ENCODE data around the gene PIK3R1. TPM values are rescaled to one million over a fixed set of nuclear protein-coding genes. Genes with fewer than 3 reads are reported as not detected.

Gene PIK3R1
- total RNA-seq, 6 experiments from 2014 or later, result 36.3 to 173 (median 72.8) TPM

DNA sequence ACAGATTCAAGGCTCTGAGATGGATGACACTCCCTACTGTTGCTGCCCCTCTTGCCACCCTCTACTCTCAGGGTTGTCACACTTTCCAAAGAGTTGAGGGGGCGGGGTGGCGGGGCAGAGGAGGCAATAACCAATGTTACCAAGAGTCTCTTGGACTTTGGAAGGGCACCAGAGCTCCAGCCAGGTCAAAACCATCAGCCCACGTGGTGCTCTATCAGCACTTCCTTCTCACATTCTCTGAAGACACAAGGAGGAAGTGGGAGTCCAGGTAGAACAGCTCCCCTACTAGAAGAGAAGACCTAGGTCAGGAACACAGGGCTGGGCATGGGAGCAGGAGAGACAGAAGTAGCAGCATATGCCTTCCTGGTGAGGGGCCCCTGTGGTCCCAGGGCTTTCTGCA lies 33.0 kb upstream of the PIK3R1 start:
- H3K4me1 ChIP-seq, result peaks cover 0 to 15% (median 0%) of the 10 kb centered on the region in 4 donors
- intact Hi-C loops (cut with DNase I), result no loop called here
- H3K27me3 ChIP-seq, result no peaks in the 10 kb centered on the region
- DNase-seq, result peak in 2 of 3 donors; percentile 60 to 64
- no peak overlapping the region for H3K4me3 ChIP-seq
- H3K9me3 ChIP-seq, result no peaks in the 10 kb centered on the region
- peak; percentile 60 to 84 (median 70) for ATAC-seq
- TF ChIP-seq, protein P1, sequence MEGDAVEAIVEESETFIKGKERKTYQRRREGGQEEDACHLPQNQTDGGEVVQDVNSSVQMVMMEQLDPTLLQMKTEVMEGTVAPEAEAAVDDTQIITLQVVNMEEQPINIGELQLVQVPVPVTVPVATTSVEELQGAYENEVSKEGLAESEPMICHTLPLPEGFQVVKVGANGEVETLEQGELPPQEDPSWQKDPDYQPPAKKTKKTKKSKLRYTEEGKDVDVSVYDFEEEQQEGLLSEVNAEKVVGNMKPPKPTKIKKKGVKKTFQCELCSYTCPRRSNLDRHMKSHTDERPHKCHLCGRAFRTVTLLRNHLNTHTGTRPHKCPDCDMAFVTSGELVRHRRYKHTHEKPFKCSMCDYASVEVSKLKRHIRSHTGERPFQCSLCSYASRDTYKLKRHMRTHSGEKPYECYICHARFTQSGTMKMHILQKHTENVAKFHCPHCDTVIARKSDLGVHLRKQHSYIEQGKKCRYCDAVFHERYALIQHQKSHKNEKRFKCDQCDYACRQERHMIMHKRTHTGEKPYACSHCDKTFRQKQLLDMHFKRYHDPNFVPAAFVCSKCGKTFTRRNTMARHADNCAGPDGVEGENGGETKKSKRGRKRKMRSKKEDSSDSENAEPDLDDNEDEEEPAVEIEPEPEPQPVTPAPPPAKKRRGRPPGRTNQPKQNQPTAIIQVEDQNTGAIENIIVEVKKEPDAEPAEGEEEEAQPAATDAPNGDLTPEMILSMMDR (IDR thresholded peaks at IDR 0.05), result no peak
- no peak for TF ChIP-seq POLR2A (IDR thresholded peaks at IDR 0.05)
- no peak overlapping the region for H3K27ac ChIP-seq
- H3K36me3 ChIP-seq, result no peaks in the 10 kb centered on the region
- WGBS (ENCODE audit: insufficient coverage, low coverage, low lambda C conversion rate, missing lambda C conversion rate), result no CpG with 5 or more reads among the region's 3 CpGs

DNA sequence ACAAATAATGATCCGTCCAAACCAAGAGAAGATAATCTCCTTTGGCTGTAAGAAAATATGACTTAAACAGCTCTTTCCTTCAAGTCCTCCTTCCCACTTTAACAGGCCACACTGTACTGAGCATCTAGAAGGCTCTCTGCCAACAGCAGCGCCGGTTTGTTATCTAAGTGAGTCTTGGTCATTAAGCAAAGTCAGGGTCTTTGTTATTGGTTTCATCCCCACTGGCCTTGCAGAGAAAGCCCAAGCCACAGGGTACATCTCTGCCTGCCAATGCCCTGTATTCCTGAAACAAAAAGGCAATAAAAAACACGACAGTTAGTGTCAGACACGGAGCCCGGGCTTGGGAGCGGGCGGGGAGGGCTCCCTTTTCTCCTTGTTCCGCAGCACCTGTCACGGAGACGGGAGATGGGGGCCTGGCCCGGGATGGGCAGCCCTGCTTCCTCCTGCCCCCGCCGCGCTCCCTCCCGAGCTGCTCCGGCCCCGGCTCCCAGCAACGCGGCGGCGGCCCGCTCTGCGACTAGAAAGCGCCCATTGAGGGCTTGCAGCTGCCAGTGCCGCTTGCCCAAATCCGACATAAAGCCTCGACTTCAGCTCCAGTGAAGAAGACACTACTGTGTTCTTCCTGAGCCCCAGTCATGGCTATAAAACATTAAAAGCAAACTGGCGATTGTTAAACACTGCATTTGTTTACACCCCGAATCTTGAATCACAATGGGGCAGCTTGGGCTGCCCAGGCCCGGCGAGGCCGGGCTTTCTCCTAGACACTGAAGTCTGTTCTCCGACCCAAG lies 28.1 kb upstream of the PIK3R1 start:
- H3K27ac ChIP-seq, result peak overlapping the region in 1 of 3 donors; percentile 31
- no peaks in the 10 kb centered on the region for H3K36me3 ChIP-seq
- H3K4me1 ChIP-seq, result peaks cover 0 to 8% (median 0%) of the 10 kb centered on the region in 4 donors
- no peaks in the 10 kb centered on the region for H3K9me3 ChIP-seq
- TF ChIP-seq POLR2A (IDR thresholded peaks at IDR 0.05), result no peak
- TF ChIP-seq, protein P1 (IDR thresholded peaks at IDR 0.05), result no peak
- 44% methylated on average over 16 of the region's 34 CpGs for WGBS (ENCODE audit: insufficient coverage, low coverage, low lambda C conversion rate, missing lambda C conversion rate)
- H3K27me3 ChIP-seq, result no peaks in the 10 kb centered on the region
- DNase-seq (peak in 1 of 3 donors; percentile 24), ATAC-seq (peak; percentile 62 to 80 (median 70))
- H3K4me3 ChIP-seq, result peak overlapping the region; percentile 18 to 55 (median 22)
- intact Hi-C loops (cut with DNase I), result no loop called here

DNA sequence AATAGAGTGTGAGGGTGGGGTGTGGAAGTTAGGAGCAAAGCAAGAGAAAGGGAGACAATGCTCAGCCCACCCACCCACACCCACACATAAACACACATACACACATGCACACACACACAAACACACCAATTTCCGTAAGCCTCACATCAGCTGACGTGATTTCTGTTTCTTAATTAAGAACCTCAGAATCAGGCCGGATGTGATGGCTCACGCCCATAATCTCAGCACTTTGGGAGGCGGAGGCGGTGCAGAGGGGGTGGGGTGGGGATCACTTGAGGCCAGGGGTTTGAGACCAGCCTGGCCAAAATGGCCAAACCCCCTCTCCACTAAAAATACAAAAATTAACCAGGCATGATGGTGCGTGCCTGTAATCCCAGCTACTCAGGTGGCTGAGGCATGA lies 26.4 kb upstream of the PIK3R1 start:
- H3K9me3 ChIP-seq, result no peaks in the 10 kb centered on the region
- ATAC-seq (peak in 2 of 4 donors; percentile 12 to 28), DNase-seq (no peak)
- H3K36me3 ChIP-seq, result no peaks in the 10 kb centered on the region
- H3K4me1 ChIP-seq, result peaks cover 0 to 3% (median 0%) of the 10 kb centered on the region in 4 donors
- 70% methylated on average over 6 of the region's 7 CpGs for WGBS (ENCODE audit: insufficient coverage, low coverage, low lambda C conversion rate, missing lambda C conversion rate)
- H3K27me3 ChIP-seq, result no peaks in the 10 kb centered on the region
- TF ChIP-seq POLR2A (IDR thresholded peaks at IDR 0.05), result no peak
- TF ChIP-seq, protein P1 (IDR thresholded peaks at IDR 0.05), result no peak
- H3K27ac ChIP-seq, result no peak overlapping the region
- no peak overlapping the region for H3K4me3 ChIP-seq
- intact Hi-C loops (cut with DNase I), result no loop called here

GRCh38 chr5:68189613-68190012 lies 25.9 kb upstream of the PIK3R1 start:
- TF ChIP-seq POLR2A (IDR thresholded peaks at IDR 0.05), result no peak
- TF ChIP-seq, protein P1 (IDR thresholded peaks at IDR 0.05), result no peak
- Histone ChIP-seq H3K36me3 (no peaks in the 10 kb centered on the region), H3K27me3 (no peaks in the 10 kb centered on the region), H3K4me1 (peaks cover 0 to 3% (median 0%) of the 10 kb centered on the region in 4 donors), H3K27ac (no peak overlapping the region), H3K9me3 (no peaks in the 10 kb centered on the region), H3K4me3 (no peak overlapping the region)
- DNase-seq (no peak), ATAC-seq (no peak)
- intact Hi-C loops (cut with DNase I), result no loop called here
- WGBS (ENCODE audit: insufficient coverage, low coverage, low lambda C conversion rate, missing lambda C conversion rate), result 83% methylated on average over 2 of the region's 5 CpGs
